GM12891 (cell line): Measurements from ENCODE around the gene CDK9.

Experiments
- POLR2A ChIP-seq: IDR thresholded peaks from 2 replicates; pipeline ENCODE4 v1.6.1; 2011; ENCODE audit warnings: low read depth, low read length, control low read depth
- POLR2AphosphoS5 ChIP-seq: IDR thresholded peaks from 2 replicates; pipeline ENCODE4 v1.6.1; 2011; ENCODE audit warnings: low read depth, low read length, control low read depth
- TAF1 ChIP-seq: IDR thresholded peaks from 2 replicates; pipeline ENCODE4 v1.6.1; 2011; ENCODE audit warnings: low read depth, low read length, control low read depth

DNA sequence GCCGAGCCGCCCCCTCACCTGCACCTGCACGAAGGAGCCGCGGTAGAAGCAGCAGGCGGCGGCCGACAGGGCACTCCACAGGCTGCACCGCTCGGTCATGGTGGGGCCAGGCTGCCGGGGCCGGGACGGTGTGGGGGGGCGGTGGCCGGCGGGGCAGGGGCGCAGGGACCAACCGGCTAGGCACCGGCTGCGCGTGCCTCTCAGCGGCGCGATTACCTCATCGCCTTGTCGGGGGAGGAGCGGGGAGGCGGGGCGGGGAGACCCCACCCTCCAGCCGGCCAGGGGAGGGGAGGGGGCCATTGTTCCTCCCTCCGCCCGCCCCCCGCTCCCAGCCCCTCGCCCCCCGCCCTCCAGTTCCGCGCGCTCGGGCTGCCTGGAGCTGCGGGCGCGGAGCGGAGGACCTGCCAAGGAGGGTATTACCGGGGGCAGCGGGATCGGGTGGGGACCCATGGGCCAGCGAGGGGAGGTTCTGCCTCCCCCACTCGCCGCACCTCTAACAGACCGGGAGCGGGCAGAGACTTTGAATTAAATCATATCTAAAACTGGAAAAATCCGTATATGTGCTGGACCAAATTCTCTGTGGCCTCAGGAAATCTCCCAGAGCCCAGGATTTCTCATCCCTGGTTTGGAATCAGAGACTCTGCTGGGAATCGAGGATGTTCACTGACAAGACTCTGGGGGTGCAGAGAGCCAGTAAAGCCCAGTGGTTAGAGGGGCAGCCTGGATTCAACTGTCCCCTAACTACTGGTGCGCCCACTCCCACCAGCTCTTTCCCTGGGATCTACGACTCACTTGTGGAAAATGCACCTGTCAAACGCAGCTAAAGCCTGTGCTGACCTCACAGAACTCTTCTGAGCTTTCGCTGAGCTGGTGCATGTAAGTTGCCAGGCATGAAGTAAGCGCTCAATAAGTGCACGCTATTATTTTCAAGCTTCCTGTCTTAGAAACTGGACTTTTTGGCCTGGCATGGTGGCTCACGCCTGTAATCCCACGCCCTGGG lies 30.5 kb upstream of the CDK9 start:
- TF ChIP-seq POLR2A (no peak), POLR2AphosphoS5 (no peak), TAF1 (no peak)
